BE2C (cell line): ENCODE results near the gene PCDHGA6.
"Not testable (repeated sequence)": the region's sequence is repeated elsewhere in the genome, so short reads cannot be mapped to it uniquely, and the experiment has no call there.

ENCODE experiments used
- DNase-seq: peaks from one replicate; pipeline ENCODE4 v3.0.0-alpha.2; 2020
- H3K27me3 ChIP-seq: fragments of 250-450 bp; sonication (Bioruptor Pico); 2 replicates; pipeline ENCODE4 v1.5.1; 2020; ENCODE audit warnings: mild to moderate bottlenecking
- H3K36me3 ChIP-seq: fragments of 250-450 bp; sonication (Bioruptor Pico); 2 replicates; pipeline ENCODE4 v1.5.1; 2020; ENCODE audit warnings: mild to moderate bottlenecking
- H3K4me1 ChIP-seq: fragments of 250-450 bp; sonication (Bioruptor Pico); 2 replicates; pipeline ENCODE4 v1.5.1; 2020
- H3K4me3 ChIP-seq: 2 replicates; pipeline ENCODE4 v1.5.1; 2011; ENCODE audit warnings: low read depth, low read length
- H3K9me3 ChIP-seq: fragments of 250-450 bp; sonication (Bioruptor Pico); 2 replicates; pipeline ENCODE4 v1.5.1; 2020
- TF ChIP-seq, protein P1 (sequence below): IDR thresholded peaks from 2 replicates; pipeline ENCODE4 v1.5.1; 2012; ENCODE audit warnings: mild to moderate bottlenecking, low read depth, low read length

PCDHGA6 gene

DNA sequence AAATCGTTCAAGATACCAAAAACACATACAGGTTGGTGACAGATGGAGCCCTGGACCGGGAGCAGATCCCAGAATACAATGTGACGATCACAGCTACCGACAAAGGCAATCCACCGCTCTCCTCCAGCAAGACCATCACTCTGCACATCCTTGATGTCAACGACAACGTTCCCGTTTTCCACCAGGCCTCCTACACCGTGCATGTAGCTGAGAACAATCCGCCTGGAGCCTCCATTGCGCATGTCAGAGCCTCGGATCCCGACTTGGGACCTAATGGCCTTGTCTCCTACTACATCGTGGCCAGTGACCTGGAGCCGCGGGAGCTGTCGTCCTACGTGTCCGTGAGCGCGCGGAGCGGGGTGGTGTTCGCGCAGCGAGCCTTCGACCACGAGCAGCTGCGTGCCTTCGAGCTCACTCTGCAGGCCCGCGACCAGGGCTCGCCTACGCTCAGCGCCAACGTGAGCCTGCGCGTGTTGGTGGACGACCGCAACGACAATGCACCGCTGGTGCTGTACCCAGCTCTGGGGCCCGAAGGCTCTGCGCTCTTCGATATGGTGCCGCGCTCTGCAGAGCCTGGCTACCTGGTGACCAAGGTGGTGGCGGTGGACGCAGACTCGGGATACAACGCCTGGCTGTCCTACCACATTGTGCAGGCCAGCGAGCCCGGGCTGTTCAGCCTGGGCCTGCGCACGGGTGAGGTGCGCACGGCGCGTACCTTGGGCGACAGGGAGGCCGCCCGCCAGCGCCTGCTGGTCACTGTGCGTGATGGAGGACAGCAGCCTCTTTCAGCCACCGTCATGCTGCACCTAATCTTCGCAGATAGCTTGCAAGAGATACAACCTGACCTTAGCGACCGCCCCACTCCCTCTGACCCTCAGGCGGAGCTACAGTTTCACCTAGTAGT is 1.9 kb upstream of the PCDHGA6 start:
- Histone ChIP-seq H3K27me3 (no peaks in the 10 kb centered on the region), H3K9me3 (peaks cover 2% of the 10 kb centered on the region; the same call in 1 of the 2 replicates), H3K36me3 (peaks cover 29% of the 10 kb centered on the region), H3K4me1 (no peaks in the 10 kb centered on the region), H3K4me3 (no peak overlapping the region)
- TF ChIP-seq, protein P1, sequence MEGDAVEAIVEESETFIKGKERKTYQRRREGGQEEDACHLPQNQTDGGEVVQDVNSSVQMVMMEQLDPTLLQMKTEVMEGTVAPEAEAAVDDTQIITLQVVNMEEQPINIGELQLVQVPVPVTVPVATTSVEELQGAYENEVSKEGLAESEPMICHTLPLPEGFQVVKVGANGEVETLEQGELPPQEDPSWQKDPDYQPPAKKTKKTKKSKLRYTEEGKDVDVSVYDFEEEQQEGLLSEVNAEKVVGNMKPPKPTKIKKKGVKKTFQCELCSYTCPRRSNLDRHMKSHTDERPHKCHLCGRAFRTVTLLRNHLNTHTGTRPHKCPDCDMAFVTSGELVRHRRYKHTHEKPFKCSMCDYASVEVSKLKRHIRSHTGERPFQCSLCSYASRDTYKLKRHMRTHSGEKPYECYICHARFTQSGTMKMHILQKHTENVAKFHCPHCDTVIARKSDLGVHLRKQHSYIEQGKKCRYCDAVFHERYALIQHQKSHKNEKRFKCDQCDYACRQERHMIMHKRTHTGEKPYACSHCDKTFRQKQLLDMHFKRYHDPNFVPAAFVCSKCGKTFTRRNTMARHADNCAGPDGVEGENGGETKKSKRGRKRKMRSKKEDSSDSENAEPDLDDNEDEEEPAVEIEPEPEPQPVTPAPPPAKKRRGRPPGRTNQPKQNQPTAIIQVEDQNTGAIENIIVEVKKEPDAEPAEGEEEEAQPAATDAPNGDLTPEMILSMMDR: no peak
- DNase-seq: no peak

DNA sequence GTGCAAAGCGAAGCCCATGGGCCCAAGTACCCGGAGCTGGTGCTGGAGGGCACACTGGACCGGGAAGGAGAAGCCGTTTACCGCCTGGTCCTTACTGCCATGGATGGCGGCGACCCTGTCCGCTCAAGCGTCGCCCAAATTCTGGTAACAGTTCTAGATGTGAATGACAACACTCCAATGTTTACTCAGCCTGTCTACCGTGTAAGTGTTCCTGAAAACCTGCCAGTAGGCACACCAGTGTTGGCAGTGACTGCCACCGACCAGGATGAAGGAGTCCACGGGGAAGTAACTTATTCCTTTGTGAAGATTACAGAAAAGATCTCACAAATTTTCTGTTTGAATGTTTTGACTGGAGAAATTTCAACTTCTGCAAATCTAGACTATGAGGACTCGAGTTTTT is 936 bp downstream of the PCDHGA6 start:
- Histone ChIP-seq H3K4me3 (no peak overlapping the region), H3K36me3 (peaks cover 29% of the 10 kb centered on the region), H3K9me3 (peaks cover 2% of the 10 kb centered on the region; the same call in 1 of the 2 replicates), H3K27me3 (no peaks in the 10 kb centered on the region), H3K4me1 (no peaks in the 10 kb centered on the region)
- TF ChIP-seq, protein P1: no peak
- DNase-seq: no peak

DNA sequence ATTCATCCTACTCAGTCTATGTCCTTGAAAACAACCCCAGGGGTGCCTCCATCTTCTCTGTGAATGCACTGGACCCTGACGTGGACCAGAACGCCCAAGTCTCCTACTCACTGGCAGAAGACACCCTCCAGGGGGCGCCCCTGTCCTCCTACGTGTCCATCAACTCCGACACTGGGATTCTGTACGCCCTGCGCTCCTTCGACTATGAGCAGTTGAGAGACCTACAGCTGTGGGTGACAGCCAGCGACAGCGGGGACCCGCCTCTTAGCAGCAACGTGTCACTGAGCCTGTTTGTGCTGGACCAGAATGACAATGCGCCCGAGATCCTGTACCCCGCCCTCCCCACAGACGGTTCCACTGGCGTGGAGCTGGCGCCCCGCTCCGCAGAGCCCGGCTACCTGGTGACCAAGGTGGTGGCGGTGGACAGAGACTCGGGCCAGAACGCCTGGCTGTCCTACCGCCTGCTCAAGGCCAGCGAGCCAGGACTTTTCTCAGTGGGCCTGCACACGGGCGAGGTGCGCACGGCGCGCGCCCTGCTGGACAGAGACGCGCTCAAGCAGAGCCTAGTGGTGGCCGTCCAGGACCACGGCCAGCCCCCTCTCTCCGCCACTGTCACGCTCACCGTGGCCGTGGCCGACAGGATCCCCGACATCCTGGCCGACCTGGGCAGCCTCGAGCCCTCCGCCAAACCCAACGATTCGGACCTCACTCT is 1.9 kb downstream of the PCDHGA6 start:
- not testable (repeated sequence) for DNase-seq, H3K27me3 ChIP-seq, H3K4me3 ChIP-seq, H3K9me3 ChIP-seq, H3K4me1 ChIP-seq
- H3K36me3 ChIP-seq: peaks cover 25% of the 10 kb centered on the region

DNA sequence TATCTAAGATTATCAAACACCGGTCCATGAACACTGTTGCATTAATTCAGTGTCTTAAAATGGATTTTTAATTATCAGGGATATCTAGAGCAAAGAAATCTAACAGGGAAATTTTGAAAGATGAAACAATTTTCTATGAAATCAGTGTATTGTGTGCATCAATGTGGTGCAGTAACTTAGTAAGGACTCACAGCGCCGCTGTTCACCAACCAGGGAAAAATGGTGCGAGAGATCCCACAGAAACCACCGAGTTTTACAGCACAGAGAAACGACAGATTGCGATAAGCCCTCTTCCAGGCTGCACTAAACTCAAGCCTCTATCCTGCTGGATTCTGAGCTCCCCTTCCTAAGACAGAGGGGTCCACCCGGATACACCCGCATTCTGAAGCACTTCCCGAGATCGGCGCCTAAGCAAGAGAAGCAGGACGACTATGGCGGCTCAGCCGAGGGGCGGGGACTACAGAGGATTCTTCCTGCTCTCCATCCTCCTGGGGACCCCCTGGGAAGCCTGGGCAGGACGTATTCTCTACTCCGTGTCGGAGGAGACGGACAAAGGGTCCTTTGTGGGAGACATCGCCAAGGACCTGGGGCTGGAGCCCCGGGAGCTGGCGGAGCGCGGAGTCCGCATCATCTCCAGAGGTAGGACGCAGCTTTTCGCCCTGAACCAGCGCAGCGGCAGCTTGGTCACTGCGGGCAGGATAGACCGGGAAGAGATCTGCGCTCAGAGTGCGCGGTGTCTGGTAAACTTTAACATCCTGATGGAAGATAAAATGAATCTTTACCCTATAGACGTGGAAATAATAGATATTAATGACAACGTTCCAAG is 9.0 kb downstream of the PCDHGA6 start, which contains the start of gene PCDHGA7:
TSS of gene PCDHGA7 (plus strand) at position 274 of the 826 bp plus-strand sequence. CDS start at position 432, 158 bp downstream.
- no peaks in the 10 kb centered on the region; the same call in 1 of the 2 replicates for H3K9me3 ChIP-seq
- no peak for DNase-seq
- TF ChIP-seq, protein P1: no peak

DNA sequence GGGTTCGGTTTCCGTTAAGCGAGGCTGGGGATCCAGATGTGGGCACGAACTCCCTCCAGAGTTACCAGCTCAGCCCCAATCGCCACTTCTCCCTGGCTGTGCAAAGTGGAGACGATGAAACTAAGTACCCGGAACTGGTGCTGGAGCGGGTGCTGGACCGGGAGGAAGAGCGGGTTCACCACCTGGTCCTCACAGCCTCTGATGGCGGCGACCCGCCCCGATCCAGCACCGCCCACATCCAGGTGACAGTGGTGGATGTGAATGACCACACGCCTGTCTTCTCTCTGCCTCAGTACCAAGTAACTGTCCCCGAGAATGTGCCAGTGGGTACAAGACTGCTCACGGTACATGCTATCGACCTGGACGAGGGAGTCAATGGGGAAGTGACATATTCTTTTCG is 9.7 kb downstream of the PCDHGA6 start:
- no peak overlapping the region for H3K4me3 ChIP-seq
- H3K36me3 ChIP-seq: peaks cover 12% of the 10 kb centered on the region
- H3K9me3 ChIP-seq: no peaks in the 10 kb centered on the region; the same call in 1 of the 2 replicates
- TF ChIP-seq, protein P1: no peak
- H3K27me3 ChIP-seq: no peaks in the 10 kb centered on the region
- no peak for DNase-seq
- H3K4me1 ChIP-seq: no peaks in the 10 kb centered on the region

More for the DNA sequence above, 9.0 kb downstream of the PCDHGA6 start, which contains the start of gene PCDHGA7:
- no peaks in the 10 kb centered on the region for H3K27me3 ChIP-seq
- no peaks in the 10 kb centered on the region for H3K4me1 ChIP-seq
- H3K4me3 ChIP-seq: no peak within 1 kb of the TSS
- peaks cover 12% of the 10 kb centered on the region for H3K36me3 ChIP-seq
